Measurements from ENCODE around the gene USP17L21. TPM values are rescaled to one million over a fixed set of nuclear protein-coding genes. Genes with fewer than 3 reads are reported as not detected.
"Not testable (repeated sequence)": the region's sequence is repeated elsewhere in the genome, so short reads cannot be mapped to it uniquely, and the experiment has no call there.

USP17L21 gene
- total RNA-seq: not detected
- long read RNA-seq: 0 reads

GRCh38 chr4:9262572-9262971 is at the start of gene USP17L21:
USP17L21 (plus strand) TSS chr4:9262872; CDS start chr4:9262872, 0 bp downstream.
- intact Hi-C loops (cut with DNase I): not testable (repeated sequence)

DNA sequence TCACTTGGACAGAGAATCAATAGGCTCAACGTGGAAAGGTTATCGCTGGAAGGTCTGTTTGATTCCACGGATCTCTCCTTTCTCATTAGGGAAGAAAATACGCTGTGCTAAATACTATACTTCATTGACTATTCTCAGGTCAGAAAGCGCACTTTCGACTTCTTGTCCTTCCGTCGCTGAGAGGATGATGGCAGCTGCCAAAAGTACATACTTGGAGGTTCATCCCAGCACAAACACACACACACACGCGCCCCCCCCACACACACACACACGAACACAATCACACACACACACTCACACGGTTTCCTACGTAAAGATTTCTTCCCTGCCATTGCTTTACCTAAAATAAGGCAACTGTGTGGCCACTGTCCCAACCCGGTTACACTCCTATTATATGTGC is 48.0 kb upstream of the USP17L21 start:
- DNase-seq (ENCODE audit: missing footprints): peak; percentile 61
- intact Hi-C loops (cut with DNase I); ATAC-seq: not testable (repeated sequence)

More at GRCh38 chr4:9262572-9262971, at the start of gene USP17L21:
- DNase-seq (ENCODE audit: missing footprints); ATAC-seq: not testable (repeated sequence)

DNA sequence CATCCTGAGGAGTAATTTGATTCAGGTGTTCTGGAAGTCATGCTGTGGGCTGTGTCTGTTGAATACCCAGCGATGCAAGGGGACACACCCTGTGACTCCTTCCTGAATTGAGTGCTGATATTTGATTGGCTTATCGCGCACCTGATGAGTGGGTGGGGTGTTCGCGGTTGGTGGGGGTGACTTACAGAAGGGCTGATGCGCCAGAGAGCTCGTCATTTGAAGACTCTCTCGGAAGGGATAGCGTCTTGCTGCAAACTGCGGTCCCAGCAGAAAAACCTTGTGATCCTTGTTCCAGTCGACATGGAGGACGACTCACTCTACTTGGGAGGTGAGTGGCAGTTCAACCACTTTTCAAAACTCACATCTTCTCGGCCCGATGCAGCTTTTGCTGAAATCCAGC is 47.6 kb upstream of the USP17L21 start, which contains the start of gene USP17L11:
TSS of gene USP17L11 (plus strand) at position 301 of the 400 bp plus-strand sequence. CDS start at position 301, 0 bp downstream.
- intact Hi-C loops (cut with DNase I); ATAC-seq; DNase-seq (ENCODE audit: missing footprints): not testable (repeated sequence)

DNA sequence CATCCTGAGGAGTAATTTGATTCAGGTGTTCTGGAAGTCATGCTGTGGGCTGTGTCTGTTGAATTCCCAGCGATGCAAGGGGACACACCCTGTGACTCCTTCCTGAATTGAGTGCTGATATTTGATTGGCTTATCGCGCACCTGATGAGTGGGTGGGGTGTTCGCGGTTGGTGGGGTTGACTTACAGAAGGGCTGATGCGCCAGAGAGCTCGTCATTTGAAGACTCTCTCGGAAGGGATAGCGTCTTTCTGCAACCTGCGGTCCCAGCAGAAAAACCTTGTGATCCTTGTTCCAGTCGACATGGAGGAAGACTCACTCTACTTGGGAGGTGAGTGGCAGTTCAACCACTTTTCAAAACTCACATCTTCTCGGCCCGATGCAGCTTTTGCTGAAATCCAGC is 42.8 kb upstream of the USP17L21 start, which contains the start of gene USP17L12:
TSS of gene USP17L12 (plus strand) at position 301 of the 400 bp plus-strand sequence. CDS start at position 301, 0 bp downstream.
- ATAC-seq: not testable (repeated sequence)

DNA sequence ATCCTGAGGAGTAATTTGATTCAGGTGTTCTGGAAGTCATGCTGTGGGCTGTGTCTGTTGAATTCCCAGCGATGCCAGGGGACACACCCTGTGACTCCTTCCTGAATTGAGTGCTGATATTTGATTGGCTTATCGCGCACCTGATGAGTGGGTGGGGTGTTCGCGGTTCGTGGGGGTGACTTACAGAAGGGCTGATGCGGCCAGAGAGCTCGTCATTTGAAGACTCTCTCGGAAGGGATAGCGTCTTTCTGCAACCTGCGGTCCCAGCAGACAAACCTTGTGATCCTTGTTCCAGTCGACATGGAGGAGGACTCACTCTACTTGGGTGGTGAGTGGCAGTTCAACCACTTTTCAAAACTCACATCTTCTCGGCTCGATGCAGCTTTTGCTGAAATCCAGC is 38.1 kb upstream of the USP17L21 start, which contains the start of gene USP17L13:
TSS of gene USP17L13 (plus strand) at position 301 of the 400 bp plus-strand sequence. CDS start at position 301, 0 bp downstream.
- DNase-seq (ENCODE audit: missing footprints); ATAC-seq; intact Hi-C loops (cut with DNase I): not testable (repeated sequence)

More for the DNA sequence above, 42.8 kb upstream of the USP17L21 start, which contains the start of gene USP17L12:
- intact Hi-C loops (cut with DNase I); DNase-seq (ENCODE audit: missing footprints): not testable (repeated sequence)

GRCh38 chr4:9230249-9230648 is 32.4 kb upstream of the USP17L21 start:
- DNase-seq (ENCODE audit: missing footprints); ATAC-seq; intact Hi-C loops (cut with DNase I): not testable (repeated sequence)

- ATAC-seq; DNase-seq (ENCODE audit: missing footprints); intact Hi-C loops (cut with DNase I): not testable (repeated sequence)
These were observed 28.6 kb upstream of the USP17L21 start, which contains the start of gene USP17L15 for GRCh38 chr4:9234085-9234484. USP17L15 (plus strand) TSS chr4:9234385; CDS start chr4:9234385, 0 bp downstream.

- ATAC-seq; intact Hi-C loops (cut with DNase I): not testable (repeated sequence)
- DNase-seq (ENCODE audit: missing footprints): peak; percentile 35
These were observed 24.2 kb upstream of the USP17L21 start for GRCh38 chr4:9238461-9238860.

GRCh38 chr4:9243579-9243978 is 19.1 kb upstream of the USP17L21 start, which contains the start of gene USP17L17:
USP17L17 (plus strand) TSS chr4:9243879; CDS start chr4:9243879, 0 bp downstream.
- DNase-seq (ENCODE audit: missing footprints); ATAC-seq; intact Hi-C loops (cut with DNase I): not testable (repeated sequence)

DNA sequence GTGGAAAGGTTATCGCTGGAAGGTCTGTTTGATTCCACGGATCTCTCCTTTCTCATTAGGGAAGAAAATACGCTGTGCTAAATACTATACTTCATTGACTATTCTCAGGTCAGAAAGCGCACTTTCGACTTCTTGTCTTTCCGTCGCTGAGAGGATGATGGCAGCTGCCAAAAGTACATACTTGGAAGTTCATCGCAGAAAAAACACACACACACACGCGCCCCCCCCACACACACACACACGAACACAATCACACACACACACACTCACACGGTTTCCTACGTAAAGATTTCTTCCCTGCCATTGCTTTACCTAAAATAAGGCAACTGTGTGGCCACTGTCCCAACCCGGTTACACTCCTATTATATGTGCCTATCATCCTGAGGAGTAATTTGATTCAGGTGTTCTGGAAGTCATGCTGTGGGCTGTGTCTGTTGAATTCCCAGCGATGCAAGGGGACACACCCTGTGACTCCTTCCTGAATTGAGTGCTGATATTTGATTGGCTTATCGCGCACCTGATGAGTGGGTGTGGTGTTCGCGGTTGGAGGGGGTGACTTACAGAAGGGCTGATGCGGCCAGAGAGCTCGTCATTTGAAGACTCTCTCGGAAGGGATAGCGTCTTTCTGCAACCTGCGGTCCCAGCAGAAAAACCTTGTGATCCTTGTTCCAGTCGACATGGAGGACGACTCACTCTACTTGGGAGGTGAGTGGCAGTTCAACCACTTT is 14.6 kb upstream of the USP17L21 start, which contains the start of gene USP17L18:
TSS of gene USP17L18 (plus strand) at position 678 of the 728 bp plus-strand sequence. CDS start at position 678, 0 bp downstream.
- intact Hi-C loops (cut with DNase I); ATAC-seq: not testable (repeated sequence)
- DNase-seq (ENCODE audit: missing footprints): peak; percentile 1

GRCh38 chr4:9253078-9253477 is 9.6 kb upstream of the USP17L21 start, which contains the start of gene USP17L19:
USP17L19 (plus strand) TSS chr4:9253378; CDS start chr4:9253378, 0 bp downstream.
- ATAC-seq; DNase-seq (ENCODE audit: missing footprints); intact Hi-C loops (cut with DNase I): not testable (repeated sequence)

DNA sequence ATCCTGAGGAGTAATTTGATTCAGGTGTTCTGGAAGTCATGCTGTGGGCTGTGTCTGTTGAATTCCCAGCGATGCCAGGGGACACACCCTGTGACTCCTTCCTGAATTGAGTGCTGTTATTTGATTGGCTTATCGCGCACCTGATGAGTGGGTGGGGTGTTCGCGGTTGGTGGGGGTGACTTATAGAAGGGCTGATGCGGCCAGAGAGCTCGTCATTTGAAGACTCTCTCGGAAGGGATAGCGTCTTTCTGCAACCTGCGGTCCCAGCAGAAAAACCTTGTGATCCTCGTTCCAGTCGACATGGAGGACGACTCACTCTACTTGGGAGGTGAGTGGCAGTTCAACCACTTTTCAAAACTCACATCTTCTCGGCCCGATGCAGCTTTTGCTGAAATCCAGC is 4.8 kb upstream of the USP17L21 start, which contains the start of gene USP17L20:
TSS of gene USP17L20 (plus strand) at position 301 of the 400 bp plus-strand sequence. CDS start at position 301, 0 bp downstream.
- intact Hi-C loops (cut with DNase I); ATAC-seq; DNase-seq (ENCODE audit: missing footprints): not testable (repeated sequence)

DNA sequence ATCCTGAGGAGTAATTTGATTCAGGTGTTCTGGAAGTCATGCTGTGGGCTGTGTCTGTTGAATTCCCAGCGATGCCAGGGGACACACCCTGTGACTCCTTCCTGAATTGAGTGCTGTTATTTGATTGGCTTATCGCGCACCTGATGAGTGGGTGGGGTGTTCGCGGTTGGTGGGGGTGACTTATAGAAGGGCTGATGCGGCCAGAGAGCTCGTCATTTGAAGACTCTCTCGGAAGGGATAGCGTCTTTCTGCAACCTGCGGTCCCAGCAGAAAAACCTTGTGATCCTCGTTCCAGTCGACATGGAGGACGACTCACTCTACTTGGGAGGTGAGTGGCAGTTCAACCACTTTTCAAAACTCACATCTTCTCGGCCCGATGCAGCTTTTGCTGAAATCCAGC is 4.6 kb downstream of the USP17L21 start, which contains the start of gene USP17L22:
TSS of gene USP17L22 (plus strand) at position 301 of the 400 bp plus-strand sequence. CDS start at position 301, 0 bp downstream.
- ATAC-seq; DNase-seq (ENCODE audit: missing footprints); intact Hi-C loops (cut with DNase I): not testable (repeated sequence)

DNA sequence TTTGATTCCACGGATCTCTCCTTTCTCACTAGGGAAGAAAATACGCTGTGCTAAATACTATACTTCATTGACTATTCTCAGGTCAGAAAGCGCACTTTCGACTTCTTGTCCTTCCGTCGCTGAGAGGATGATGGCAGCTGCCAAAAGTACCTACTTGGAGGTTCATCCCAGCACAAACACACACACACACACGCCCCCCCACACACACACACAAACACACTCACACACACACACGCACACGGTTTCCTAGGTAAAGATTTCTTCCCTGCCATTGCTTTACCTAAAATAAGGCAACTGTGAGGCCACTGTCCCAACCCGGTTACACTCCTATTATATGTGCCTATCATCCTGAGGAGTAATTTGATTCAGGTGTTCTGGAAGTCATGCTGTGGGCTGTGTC is 9.0 kb downstream of the USP17L21 start:
- ATAC-seq; intact Hi-C loops (cut with DNase I): not testable (repeated sequence)
- peak; percentile 82 for DNase-seq (ENCODE audit: missing footprints)

Other genes with a start within 250 kb of the USP17L21 start
- not detected for gene FAM90A26, start 92.5 kb upstream of the USP17L21 start, total RNA-seq
- gene USP17L10, start 52.2 kb upstream of the USP17L21 start, total RNA-seq: not detected
- not detected for gene USP17L11, start 47.5 kb upstream of the USP17L21 start, total RNA-seq
- not detected for gene USP17L12, start 42.7 kb upstream of the USP17L21 start, total RNA-seq
- not detected for gene USP17L13, start 38.0 kb upstream of the USP17L21 start, total RNA-seq
- not detected for gene USP17L15, start 28.5 kb upstream of the USP17L21 start, total RNA-seq
- not detected for gene USP17L17, start 19.0 kb upstream of the USP17L21 start, total RNA-seq
- gene USP17L18, start 14.2 kb upstream of the USP17L21 start, total RNA-seq: not detected
- gene USP17L19, start 9.5 kb upstream of the USP17L21 start, total RNA-seq: not detected
- gene USP17L20, start 4.7 kb upstream of the USP17L21 start, total RNA-seq: not detected
- not detected for gene USP17L22, start 4.7 kb downstream of the USP17L21 start, total RNA-seq
- not detected for gene USP17L24, start 62.3 kb downstream of the USP17L21 start, total RNA-seq
- gene USP17L25, start 67.0 kb downstream of the USP17L21 start, total RNA-seq: not detected
- not detected for gene USP17L26, start 71.8 kb downstream of the USP17L21 start, total RNA-seq
- not detected for gene USP17L5, start 76.5 kb downstream of the USP17L21 start, total RNA-seq
- not detected for gene USP17L27, start 81.3 kb downstream of the USP17L21 start, total RNA-seq
- not detected for gene USP17L28, start 86.0 kb downstream of the USP17L21 start, total RNA-seq
- gene USP17L29, start 90.8 kb downstream of the USP17L21 start, total RNA-seq: not detected
- not detected for gene USP17L30, start 100.3 kb downstream of the USP17L21 start, total RNA-seq
- gene DEFB131A, start 181.5 kb downstream of the USP17L21 start, total RNA-seq: not detected